NCI-H2081 (cell line): Measurements from ENCODE around the gene SLC16A1.
"Not testable (repeated sequence)": the region's sequence is repeated elsewhere in the genome, so short reads cannot be mapped to it uniquely, and the experiment has no call there.

Experiments used
- DNase-seq, 2 experiments: peaks; one replicate each; lab custom pipeline; 2025; lab: John Stamatoyannopoulos, UW

The SLC16A1 gene

DNA sequence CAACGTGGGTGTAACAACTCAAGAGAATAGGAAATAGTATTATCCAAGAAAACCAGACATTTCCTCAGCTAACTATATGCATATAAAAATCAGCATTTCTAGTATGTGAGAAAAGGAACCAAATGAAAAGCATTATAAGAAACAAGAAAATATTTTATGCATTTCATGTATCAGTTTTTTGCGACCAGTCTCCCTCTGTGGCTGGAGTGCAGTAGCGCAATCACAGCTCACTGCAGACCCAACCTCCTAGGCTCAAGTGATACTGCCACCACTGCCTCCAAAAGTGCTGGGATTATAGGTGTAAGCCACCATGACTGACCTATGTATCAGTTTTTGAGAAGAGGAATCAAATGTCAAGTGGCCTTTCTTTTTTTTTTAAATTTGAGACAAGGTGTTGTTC, 31.0 kb downstream of the SLC16A1 start:
- no peak for DNase-seq

DNA sequence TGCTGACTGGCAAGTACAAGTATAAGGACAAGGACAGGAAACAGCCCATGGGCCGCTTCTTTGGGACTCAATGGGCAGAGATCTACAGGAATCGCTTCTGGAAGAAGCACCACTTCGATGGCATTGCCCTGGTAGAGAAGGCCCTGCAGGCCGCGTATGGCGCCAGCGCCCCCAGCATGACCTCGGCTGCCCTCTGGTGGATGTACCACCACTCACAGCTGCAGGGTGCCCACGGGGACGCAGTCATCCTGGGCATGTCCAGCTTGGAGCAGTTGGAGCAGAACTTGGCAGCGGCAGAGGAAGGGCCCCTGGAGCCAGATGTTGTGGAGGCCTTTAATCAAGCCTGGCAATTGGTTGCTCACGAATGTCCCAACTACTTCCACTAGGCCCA, 32.0 kb downstream of the SLC16A1 start:
- DNase-seq = no peak

DNA sequence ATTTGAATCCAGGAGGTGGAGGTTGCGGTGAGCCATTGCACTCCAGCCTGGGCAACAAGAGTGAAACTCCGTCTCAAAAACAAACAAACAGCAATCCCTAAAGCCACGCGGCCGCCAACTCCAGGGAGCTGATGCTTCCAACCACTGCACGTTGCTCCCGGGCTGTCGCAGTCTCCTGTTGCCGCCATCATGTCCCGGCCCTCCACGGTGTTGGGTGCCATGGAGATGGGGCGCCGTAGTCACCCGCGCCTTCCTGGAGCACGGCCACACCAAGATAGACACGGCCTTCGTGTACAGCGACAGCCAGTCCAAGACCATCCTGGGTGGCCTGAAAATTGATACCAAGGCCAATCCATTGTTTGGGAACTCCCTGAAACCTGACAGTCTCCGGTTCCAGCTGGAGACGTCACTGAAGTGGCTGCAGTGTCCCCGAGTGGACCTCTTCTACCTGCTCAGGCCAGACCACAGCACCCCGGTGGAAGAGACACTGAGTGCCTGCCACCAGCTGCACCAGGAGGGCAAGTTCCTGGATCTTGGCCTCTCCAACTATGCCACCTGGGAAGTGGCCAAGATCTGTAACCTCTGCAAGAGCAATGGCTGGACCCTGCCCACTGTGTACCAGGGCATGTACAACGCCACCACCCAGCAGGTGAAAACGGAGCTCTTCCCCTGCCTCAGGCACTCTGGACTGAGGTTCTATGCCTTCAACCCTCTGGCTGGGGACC, 32.6 kb downstream of the SLC16A1 start:
- DNase-seq = no peak

DNA sequence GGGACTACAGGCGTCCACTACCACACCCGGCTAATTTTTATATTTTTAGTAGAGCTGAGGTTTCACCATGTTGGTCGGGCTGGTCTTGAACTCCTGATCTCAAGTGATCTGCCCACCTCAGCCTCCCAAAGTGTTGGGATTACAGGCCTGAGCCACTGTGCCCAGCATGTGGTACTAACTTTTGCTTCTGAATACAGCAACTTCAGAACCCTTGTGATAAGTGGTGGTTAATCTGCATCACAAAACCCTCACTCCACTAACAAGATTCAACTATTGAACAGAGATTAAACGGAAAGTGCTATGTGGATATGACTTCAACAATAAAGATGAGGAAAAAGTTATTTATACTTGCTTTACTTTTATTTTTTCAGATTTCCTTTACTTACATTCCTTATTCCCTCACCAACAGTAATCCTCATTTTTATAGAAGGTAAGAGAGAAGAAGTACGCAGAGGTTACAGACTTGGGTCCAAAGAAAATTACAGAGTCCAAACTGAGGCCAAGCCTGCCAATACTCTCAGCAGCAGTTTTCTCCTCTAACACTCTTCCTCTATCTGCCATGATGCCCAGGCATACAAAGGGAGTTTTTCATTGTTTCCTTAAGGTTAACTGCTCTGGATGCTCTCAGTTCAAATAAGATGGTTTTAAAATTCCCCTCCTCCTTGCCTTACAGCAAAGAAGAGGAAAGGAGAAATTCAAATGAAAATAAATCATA, 44.3 kb downstream of the SLC16A1 start:
- DNase-seq = no peak

DNA sequence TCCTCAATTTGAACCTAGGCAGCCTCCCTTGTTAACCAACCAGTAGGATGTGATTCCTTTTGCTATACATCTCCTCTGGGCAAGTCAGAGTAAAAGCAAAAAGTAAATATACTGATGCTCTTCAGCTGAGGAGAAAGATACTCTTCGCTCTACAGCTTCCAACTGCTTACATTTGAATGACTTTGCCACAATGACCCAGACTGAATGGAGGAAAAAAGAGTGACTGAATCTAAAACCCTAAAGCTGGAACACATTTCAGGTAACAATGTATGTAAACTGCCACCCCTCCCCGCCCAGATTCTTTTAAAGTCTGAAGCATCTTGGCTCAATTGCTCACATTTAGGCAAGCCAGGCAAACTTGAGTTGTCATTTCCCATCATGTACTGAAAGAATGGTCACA, 46.1 kb downstream of the SLC16A1 start:
- no peak for DNase-seq

DNA sequence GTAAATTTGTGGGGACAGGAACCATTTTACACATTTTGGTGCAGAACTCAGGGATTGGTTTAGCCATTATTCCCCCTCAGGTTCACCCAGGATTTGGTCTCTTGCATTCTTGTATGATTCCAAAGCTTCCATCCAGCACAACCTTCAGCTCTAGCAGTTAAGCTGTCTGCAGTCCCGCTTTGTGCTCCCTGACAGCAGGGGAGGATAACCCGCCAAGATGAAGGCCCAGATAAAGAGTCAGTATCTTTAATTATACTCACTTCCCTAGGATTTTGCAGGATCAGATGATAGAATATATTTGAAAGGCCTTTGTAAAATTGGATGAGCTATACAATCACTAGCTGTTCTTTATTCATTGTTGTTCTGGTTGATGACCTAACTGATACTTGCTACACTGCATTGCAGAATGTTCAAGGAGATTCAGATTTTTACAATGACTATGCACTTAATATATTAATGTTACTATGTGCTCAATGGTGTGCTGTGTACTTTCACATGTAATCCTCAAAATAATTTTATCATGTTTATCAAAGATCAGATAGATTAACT, 49.8 kb downstream of the SLC16A1 start:
- DNase-seq = no peak

DNA sequence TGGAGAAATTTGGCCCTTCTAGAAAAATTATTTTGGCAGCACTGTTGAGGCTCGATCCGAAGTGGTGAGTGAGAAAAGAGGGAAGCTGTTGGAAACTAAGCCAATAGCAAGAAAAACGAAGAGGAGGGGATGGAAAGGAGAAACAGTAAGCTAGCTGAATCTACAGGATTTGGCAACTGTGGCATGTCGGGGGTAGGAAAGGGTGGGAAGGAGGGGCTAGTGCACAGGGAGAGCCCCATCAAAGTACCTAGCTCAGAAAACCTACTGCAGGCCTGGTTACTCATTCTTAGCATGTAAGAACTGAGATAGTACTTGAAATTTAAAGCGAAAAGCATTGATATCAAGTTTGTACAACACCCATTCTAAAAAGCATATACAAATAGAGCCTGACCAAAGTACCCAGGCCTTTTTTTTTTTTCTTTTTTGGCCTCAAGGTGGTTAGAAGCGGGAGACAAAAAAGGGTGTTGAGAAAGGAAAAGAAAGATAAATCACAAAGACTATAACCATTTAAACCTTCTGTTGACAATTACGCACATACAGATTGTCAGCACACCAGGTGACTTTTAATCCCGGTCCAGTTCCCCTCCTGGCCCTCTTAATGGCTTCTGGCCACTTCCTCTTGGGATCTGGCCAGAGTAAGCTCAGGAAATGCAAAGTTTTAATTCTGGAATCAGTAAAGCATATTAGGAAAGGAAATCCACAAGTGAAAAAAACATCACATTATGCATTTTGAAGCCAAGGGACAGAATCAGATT, 50.4 kb downstream of the SLC16A1 start:
- peak in 1 of 2 experiments; percentile 34 for DNase-seq

DNA sequence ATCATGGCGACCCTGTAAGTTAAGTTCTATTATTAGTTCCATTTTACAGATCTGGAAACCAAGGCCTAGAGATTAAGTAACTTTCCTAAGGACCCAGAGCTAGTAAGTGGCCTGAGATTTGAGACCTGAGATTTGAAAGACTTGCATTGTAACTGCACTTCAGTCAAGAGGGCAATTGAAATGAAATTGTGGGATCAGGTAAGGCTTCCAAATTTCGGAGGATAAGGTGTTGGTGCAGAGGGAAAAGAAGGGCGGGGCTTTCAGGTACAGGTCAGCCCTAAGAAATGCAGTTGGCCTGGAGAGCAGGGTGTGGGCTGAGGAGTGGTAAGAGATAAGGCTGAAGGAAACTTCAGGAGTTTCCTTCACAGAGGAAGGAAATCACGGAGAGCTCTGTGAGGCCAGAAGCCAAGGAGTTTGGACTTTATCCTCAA, 51.1 kb downstream of the SLC16A1 start:
- DNase-seq = no peak

DNA sequence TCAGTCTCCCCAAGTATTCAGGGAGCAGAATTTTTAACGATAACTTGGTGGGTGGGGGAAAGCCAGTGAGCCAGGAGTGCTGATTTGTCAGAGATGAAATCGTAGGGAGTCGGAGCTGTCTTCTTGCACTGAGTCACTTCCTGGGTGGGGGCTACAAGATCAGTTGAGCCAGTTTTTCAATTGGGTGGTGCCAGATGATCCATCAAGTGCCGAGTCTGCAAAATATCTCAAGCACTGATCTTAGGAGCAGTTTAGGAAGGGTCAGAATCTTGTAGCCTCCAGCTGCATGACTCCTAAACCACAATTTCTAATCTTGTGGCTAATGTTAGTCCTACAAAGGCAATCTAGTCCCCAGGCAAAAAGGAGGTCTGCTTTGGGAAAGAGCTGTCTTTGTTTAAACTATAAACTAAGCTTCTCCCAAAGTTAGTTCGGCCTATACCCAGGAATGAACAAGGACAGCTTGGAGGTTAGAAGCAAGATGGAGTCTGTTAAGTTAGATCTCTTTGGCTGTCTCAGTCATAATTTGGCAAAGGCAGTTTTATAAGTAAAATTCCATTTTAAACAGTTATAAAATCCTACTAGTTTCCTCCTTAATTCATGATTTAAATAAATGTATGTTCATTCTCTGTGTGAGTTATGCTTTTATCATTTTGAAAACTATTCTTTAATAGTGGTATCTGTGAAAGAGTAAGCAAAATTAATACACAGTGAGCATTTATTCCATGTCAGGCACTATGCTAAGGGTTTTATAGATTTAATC, 51.7 kb downstream of the SLC16A1 start:
- no peak for DNase-seq

DNA sequence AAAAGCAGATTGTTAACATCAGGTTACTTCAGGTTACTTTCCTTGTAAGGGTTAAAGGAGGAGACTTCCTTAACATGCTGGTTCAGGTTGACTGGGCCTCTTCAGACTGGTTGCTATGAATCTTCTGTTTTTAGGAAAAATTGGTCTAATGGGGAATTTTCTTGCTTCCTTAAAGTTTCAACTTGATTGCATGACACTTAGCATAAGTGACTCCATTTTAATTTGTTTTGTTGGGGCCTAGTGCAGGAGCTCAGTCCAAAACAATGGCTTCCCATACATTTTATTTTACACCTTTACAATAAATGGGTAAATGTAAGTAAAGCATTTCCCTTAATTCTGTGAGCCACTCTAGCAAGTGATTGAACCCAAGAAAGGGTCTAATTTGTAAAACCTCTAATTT, 53.8 kb downstream of the SLC16A1 start:
- no peak for DNase-seq

DNA sequence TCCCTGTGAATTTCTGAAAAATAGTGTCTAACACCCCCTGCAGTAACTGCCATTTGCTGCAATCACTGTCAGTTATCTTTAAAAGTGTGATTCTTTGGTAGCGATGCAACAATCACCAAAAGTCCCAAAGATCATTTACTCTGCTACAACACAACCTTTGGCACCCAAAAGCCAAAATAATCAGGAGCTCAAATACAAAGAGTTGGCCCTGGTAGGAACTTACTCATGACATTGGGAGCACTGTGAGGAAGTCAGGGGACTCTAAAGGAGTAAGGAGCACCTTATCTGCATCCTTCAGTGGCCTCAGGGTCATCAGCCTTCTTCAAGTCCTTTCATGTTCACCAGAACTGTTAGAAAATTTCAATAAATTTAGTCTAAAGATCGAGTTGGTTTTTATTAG, 54.6 kb downstream of the SLC16A1 start:
- no peak for DNase-seq

DNA sequence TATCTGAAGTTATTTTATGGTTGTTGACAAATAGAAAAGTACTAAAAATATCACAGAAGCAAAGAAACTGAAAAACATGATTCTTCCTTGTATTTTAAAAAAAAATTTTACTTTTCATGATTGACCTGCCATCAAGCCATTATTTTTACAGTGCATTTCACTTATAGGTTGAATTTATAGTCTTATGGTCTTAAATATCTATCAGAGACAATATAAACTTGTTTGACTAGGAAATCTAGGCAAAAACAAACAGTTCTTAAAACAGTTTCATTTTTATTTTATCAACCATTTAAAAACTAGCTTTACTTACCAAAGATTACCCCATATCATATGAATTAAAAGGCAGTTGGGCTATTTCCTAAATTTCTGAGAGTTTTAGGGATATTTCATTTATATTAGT, 59.2 kb downstream of the SLC16A1 start:
- no peak for DNase-seq

DNA sequence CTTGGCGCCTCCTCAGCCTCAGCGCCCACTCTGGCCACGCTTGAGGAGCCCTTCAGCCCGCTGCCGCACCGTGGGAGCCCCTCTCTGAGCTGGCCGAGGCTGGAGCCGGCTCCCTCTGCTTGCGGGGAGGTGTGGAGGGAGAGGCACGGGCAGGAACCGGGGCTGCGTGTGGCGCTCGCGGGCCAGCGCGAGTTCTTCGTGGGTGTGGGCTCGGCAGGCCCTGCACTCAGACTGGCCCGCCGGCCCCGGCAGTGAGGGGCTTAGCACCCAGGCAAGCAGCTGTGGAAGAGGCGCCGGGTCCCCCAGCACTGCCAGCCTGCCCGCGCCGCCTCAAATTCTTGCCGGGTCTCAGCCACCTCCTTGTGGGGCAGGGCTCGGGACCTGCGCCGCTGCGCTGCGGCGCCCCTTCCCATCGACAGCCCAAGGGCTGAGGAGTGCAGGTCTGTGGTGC, 61.4 kb downstream of the SLC16A1 start:
- DNase-seq = no peak

DNA sequence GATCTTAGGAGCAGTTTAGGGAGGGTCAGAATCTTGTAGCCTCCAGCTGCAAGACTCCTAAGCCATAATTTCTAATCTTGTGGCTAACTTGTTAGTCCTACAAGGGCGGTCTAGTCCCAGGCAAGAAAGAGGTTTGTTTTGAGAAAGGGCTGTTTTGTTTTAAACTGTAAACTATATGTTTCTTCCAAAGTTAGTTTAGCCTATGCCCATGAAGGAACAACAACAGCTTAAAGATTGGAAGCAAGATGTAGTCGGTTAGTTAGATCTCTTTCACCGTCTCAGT, 62.0 kb downstream of the SLC16A1 start:
- no peak for DNase-seq

DNA sequence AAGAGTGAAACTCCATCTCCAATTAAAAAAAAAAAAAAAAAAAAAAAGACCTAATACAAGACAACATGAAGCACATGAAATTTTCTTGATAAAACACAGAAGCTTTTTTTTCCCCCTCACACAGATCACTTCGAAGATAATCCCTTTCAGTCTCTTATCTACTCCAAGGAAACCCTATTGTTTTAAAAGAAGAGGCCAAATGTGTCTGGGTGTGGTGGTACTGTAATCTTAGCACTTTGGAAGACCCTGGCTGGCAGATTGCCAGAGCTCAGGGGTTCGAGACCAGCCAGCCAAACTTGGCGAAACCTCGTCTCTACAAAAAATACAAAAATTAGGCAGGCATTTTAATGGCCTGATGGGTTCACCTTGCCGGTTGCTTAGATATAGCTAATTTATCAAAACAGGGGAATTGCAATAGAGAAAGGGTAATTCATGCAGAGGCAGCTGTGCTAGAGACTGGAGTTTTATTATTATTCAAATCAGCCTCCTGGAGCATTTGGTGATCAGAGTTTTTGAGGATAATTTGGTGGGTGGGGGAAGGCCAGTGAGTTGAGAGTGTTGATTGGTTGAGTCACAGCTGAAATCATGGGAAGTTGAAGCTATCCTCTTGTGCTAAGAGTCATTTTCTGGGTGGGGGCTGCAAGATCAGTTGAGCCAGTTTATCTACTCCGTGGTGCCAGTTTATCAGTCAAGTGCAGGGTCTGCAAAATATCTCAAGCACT, 62.5 kb downstream of the SLC16A1 start:
- DNase-seq = no peak

DNA sequence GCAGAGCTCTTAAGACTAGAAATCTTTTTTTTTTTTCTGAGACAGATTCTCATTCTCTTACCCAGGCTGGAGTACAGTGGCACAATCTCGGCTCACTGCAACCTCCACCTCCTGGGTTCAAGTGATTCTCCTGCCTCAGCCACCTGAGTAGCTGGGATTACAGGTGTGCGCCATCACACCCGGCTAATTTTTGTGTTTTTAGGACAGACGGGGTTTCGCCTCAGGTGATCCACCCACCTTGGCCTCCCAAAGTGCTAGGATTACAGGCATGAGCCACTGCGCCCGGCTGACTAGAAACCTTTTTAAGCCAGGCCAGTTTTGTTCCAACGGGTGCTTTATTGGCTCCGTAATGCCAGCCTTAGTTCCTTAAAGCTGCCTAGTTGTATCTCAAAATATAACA, 66.1 kb downstream of the SLC16A1 start:
- DNase-seq = not testable (repeated sequence)

DNA sequence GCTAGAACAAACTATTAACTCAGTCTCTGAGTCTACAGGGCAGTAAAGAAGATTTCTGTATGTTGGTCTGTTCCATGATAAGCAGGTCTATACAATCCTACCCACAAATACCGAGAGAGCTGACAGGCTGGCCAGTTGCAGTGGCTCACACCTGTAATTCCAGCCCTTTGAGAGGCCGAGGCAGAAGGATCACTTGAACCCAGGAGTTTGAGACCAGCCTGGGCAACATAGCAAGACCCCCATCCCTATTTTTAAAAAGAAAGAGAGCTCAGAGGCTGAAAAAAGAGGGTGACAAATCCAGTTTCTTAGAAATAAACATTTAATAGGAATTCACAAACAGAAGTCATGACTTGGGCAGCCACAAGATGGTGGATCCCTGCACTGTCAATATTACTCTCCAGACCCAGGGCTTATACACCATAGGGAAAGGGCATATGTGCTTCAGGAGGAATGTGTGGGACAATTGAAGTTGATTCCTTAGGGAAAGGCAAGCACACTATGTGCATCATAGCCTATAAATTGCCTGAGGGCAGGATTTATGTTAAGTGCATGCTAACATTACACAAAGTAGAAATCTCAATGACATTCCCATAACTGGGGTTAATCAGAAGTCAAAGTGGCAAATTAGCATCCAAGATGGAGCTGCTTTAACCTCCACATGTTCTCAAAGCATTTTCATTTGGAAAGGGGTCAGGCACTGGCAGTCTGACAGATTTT, 66.8 kb downstream of the SLC16A1 start:
- DNase-seq = no peak

DNA sequence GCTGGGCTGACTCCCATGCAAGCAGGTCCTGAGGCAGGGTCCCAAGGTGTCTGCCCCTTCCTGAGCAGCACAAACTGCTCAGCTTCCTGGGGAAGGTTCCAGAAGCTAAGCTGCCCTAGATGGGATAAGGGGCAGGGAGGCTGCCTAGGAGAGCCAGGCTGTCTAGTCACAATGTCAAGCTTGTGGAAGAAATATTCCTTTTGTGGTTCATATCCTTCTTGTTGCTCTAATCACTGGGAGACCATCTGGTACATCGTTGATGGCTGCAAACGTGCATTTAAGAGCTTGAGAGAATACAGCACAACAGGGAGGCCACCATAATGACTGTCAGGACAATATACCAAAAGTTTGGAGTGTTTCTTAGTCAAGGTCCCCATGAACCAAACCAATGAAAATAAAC, 67.4 kb downstream of the SLC16A1 start:
- DNase-seq = no peak

DNA sequence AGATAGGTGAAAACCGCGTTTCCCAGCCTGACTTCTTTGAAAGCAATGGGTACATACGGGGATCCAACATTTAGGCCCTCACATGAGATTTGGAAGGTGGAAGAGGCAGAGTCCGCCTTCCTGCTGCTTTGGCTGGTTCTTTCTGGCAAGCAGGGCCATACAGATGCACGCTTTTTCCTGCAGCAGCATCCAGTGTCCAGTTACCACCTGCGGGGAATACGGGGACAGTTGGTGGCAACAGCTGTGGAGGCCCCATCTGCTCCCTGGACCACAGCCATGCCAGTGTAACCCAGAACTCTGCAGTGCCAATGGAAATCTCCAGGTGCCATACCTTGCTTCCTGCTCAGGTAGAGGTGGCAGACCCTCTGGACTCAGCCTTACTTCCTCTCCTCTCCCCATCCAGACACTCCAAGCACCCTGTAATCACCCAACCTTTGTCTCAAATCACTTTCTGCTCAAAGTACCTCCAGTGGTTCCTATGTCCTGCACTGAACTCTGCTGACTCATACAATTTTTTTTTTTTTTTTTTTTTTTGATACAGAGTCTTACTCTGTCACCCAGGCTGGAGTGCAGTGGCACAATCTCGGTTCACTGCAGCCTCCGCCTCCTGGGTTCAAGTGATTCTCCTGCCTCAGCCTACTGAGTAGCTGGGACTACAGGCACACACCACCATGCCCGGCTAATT, 68.3 kb downstream of the SLC16A1 start:
- DNase-seq = no peak

DNA sequence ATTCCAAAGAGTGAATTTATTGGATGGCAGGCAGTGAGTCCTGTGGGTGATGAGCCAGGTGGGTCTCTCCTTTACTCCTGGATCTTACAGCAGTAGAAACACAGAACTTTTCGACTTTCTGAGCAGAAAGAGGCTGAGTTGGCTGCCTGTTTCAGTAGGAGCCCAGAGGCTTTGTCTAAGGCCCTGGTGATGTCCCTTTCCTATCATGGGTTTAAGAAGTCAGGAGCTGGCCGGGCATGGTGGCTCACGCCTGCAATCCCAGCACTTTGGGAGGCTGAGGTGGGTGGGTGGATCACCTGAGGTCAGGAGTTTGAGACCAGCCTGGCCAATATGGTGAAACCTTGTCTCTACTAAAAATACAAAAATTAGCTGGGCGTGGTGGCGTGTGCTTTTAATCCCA, 71.0 kb downstream of the SLC16A1 start:
- not testable (repeated sequence) for DNase-seq
